Right ventricle myocardium inferior (tissue), 1 donor: ENCODE data around the gene PNMA8C. TPM values are rescaled to one million over a fixed set of nuclear protein-coding genes. Genes with fewer than 3 reads are reported as not detected.

Source experiments
- ATAC-seq: fragments of 200-7000 bp; cut with Tn5 transposase; one replicate; pipeline ENCODE4 v1.9.1; 2020; ENCODE audit warnings: mild to moderate bottlenecking, moderate library complexity
- DNase-seq: peaks from one replicate; pipeline ENCODE4 v3.0.0; 2021; ENCODE audit errors: missing footprints
- intact Hi-C: fragments of 100-400 bp; cut with DNase I; formaldehyde crosslinking; loops from one replicate; pipeline ENCODE4 v1.11.0; 2022
- total RNA-seq: library from RNA; stranded (reverse); fragmentation: NEBNext Ultra II Directional; extraction: Animal tissue kit (Norgen Biotek cat#: 25700); gene quantifications from one replicate; pipeline ENCODE4 v1.2.1, GENCODE V29; 2021
- donor health status: DM: no; HTN: yes; CAD: no; lungs with severe emphysema.

The PNMA8C gene
- total RNA-seq, 1 donor from 2014 or later: not detected

GRCh38 chr19:46393456-46394401 is 35.0 kb downstream of the PNMA8C start:
- no peak for ATAC-seq
- intact Hi-C loops: loop anchor here (5.0 kb wide), 1 partner anchor 111 kb away; no protein-coding TSS in a partner anchor
- peak; percentile 68 for DNase-seq

DNA sequence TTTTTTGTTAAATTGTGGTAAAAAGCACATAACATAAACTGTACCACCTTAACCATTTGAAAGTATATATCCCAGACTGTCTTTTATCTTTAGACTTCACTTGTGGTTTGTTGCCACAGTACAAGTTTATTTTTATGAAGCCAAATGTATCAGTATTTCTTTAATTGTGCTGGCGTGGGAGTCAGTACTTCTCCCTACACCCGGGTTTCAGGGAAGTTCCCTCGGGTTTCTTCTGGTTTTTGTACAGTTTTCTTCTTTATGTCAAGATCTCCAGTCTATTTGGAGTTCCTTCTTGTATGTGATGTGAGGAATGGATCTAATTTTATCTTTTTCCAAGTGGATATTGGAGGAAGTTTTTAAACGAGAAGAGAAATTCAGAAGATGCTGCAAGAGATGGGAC is 35.9 kb downstream of the PNMA8C start:
- DNase-seq (no peak), ATAC-seq (no peak)
- intact Hi-C loops: loop anchor here (5.0 kb wide), 1 partner anchor 111 kb away; no protein-coding TSS in a partner anchor

- intact Hi-C loops: loop anchor here (5.0 kb wide), 1 partner anchor 110 kb away; no protein-coding TSS in a partner anchor
- ATAC-seq: no peak
- peak; percentile 44 for DNase-seq
These were observed 36.4 kb downstream of the PNMA8C start for GRCh38 chr19:46392252-46392801.

DNA sequence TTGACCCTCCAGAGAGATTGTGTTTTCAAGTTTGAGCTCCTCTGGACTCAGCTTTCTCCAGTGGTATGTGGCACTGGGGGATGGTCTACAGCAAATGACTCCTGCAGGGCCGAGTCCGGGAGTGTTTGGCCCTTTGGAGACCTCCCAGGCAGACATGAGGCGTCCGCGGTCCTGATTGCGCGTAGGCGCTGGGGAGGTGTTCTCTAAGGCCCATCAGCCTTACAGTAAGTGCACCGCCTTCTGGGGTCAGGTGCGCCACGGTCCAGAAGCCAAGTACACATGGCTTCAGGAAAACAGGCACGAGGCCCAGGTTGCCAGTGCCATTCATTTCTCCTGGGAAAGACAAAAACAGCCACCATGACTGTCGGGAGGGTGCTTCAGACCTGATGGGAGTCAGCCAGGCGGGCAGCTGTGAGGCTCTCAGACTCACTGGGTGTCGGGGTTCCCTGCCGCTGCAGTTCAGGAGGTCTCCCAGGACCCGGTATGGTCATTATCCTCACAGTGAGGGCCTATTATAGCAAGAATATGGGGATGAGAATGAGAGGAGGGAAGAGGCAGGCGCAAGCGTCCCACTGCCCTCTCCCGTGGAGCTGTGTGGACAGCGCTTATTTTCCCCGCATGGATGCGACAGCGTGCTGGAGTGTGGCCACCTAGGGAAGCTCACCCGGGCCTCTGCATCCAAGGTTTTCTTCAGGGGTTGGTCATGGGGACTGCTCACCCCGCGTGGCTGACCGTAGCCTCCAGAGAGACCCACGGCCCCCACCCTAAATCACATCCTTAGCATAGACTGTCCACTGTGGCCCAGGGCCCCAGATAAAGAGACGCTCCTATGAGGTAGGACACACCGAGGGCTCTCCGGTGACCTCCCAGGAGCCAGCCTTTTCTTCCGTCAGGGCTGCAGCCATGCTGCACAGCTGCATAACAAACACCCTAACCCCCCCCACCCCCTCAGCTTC is 37.2 kb downstream of the PNMA8C start:
- intact Hi-C loops: loop anchor here (5.0 kb wide), 1 partner anchor 109 kb away; no protein-coding TSS in a partner anchor
- DNase-seq (peak; percentile 66), ATAC-seq (no peak)

DNA sequence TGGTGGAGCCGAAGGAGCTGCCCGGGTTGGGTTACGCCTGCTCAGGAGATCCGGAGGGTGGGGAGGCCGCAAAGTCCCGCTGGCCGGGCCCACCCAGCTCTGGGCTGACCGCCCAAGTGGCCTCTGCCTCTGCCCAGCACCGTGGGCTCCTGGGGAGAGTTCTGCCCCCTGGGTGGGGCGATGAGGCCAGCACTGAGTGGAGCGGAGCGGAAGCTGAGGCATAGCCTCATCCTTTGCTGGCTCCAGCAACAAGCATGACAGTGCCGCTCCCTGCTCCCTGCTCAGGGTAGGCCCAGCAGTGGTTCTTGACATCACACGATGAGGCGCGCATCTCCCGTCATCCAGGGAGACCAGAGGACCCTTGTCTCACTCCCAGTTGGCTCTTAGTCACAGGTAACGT is 37.9 kb downstream of the PNMA8C start:
- ATAC-seq: peak; percentile 45
- intact Hi-C loops: loop anchor here (5.0 kb wide), 1 partner anchor 109 kb away; no protein-coding TSS in a partner anchor
- peak; percentile 62 for DNase-seq

DNA sequence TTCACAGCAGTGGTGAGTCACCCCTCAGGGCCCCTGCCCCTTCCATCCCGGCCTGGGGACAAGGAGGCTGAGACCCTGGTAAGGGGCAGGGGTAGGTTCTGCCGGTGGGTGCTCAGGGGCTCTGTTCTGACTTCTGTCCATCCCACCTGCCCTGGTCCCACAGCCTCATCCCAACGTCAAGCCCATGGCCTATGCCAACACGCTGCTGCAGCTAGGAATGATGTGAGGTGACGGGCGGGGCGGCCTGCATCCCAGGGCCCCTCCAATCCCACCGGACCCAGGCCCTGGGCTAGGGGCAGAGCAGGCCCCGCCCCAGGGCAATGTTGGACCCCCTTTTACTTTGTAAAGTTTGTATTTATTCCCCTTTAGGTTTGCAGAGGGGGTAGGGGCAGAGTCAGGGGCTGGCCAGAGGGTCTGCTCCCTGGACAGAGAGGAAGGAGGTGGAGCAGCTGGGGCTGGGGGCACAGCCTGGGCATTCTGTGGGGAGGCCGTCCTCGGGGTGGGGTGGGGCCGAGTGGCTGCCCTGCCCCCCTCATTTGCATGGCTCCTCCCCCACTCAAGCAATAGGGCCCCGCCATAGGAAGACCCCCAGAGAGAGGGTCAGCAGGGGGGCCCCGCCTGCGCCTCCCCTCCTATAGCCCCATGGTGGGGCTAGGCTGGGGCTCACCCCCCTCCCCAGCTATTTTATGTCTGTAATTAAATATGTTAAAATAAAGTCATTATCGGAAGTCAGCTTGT is 38.4 kb downstream of the PNMA8C start:
- intact Hi-C loops: loop anchor here (5.0 kb wide), 1 partner anchor 108 kb away; no protein-coding TSS in a partner anchor
- peak; percentile 33 for DNase-seq
- ATAC-seq: no peak

- DNase-seq (peak; percentile 21), ATAC-seq (no peak)
- intact Hi-C loops: no loop called here
These were observed 40.2 kb downstream of the PNMA8C start for GRCh38 chr19:46388311-46389095.

DNA sequence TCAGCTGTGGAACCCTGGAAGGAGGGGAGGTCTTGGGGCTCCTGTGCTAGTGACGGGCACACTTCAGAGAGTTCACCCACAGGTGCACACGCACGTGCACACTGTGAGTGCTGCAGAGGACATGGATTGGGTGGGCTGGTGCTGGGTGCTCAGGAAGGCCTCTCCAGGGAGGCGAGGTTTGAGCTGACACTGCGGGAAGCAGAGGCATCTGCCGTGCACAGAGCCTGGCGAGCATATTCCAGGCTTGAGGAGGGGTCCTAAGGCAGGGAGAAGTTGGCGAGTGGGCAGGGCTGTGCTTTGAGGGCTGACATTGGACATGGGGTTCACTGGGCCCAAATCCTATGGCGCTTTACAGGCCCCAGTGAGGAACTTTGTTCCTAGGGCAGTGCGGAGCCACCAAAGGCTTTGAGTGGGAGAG is 41.0 kb downstream of the PNMA8C start:
- DNase-seq (peak; percentile 45), ATAC-seq (no peak)
- intact Hi-C loops: no loop called here

- intact Hi-C loops: no loop called here
- ATAC-seq (no peak), DNase-seq (peak; percentile 46)
These were observed 41.6 kb downstream of the PNMA8C start for GRCh38 chr19:46386996-46387712.

- intact Hi-C loops: no loop called here
- ATAC-seq (no peak), DNase-seq (peak; percentile 49)
These were observed 42.6 kb downstream of the PNMA8C start for GRCh38 chr19:46386151-46386550.

GRCh38 chr19:46385636-46386035 is 43.1 kb downstream of the PNMA8C start:
- intact Hi-C loops: no loop called here
- ATAC-seq (no peak), DNase-seq (peak; percentile 13)

DNA sequence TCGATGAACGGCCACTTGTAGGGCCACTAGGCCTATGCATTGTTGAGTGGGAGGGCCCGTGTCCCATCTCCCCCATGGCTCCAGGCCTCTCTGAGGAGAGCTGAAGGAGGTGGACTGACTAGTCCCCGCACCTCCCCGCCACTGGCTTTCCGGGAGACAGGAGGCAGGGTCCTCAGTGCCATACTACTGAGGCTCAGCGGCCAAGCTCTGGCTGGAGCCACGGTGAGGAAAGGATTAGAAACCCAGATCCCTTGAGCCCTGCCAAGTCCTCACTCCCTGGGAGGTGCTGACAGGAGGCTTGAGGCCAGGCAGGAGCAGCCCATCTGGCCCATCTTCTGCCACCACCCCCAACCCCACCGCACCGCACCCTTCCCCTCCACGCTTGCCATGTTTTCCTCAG is 44.3 kb downstream of the PNMA8C start:
- intact Hi-C loops: no loop called here
- ATAC-seq (peak; percentile 71), DNase-seq (no peak)

- DNase-seq (no peak), ATAC-seq (peak; percentile 32)
- intact Hi-C loops: no loop called here
These were observed 44.9 kb downstream of the PNMA8C start for GRCh38 chr19:46383846-46384245.

GRCh38 chr19:46383171-46383815 is 45.4 kb downstream of the PNMA8C start:
- DNase-seq (no peak), ATAC-seq (no peak)
- intact Hi-C loops: no loop called here

DNA sequence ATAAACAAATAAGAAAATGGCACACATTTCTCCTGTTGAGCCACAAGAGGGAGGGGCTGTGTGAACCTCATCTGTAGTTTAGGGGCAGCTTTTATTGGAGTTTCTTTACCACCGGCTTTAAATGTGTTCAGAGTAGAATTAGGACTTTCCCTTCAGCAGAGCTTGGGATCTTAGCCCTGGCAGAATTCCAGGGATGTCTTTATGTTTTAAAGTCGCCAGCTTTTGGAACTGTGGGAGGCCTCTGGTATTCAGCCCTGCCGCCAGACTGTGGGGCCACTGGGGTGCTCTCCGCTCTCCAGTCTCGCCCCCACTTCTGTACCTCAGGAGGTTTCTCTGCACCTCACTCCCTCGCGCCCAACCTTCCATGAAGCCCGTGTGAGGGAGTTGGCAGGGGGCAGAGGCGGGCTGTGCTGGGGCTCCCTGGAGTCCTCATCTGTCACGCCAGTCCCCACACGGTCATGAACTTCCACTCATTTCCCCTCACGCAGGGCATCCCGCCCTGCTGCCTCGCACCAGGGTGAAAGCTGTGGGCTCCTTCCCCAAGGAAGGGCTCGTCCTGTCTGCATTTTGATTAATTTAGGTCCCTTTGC is 46.9 kb downstream of the PNMA8C start:
- intact Hi-C loops: no loop called here
- ATAC-seq (no peak), DNase-seq (no peak)

- ATAC-seq (no peak), DNase-seq (no peak)
- intact Hi-C loops: no loop called here
These were observed 47.4 kb downstream of the PNMA8C start for GRCh38 chr19:46381346-46381745.
